ENCODE data around the gene S100A11. TPM values are rescaled to one million over a fixed set of nuclear protein-coding genes. Genes with fewer than 3 reads are reported as not detected.

S100A11 gene
- polyA plus RNA-seq, 3 donors, result 1,184 to 3,364 (median 2,621) TPM

DNA sequence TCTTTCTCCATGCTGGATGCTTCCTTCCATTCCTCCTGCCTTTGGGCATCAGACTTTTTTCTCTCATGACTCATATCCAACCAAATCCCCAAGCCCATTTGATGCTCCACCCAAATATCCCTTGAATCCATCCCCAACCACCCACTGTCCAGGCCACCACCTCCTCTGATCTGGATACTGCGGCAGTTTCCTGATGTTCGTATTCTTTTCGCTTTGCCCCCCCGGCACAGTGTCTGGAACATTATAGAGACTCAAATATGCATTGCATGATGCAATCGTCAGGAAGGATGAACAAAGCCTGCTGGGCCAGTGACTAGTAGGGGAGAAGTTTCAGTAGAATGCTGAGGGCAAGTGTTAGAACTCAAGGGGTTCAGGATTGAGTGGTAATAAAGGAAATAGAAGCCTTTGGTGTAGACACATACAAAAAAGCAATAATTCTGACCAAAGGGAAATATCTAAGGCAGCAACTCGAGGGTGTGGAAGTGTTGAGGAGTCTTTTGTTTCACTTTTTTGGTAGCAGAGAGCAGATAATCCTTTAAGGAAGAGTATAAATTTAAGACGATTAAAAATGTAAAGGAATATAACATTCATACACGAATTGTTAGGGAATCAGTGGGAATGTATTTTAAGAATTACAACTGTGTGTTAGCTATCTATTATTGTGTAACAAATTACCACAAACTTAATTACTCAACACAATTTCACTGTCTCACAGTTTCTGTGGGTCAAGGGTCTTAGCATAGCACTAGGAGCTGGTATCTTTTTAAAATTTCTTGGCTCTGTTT, 7.5 kb downstream of the S100A11 start:
- Mint-ChIP-seq H3K9me3 (peaks cover 0 to 5% (median 0%) of the 10 kb centered on the region in 7 donors), H3K36me3 (peaks cover 42 to 43% of the 10 kb centered on the region in 2 donors), H3K4me1 (peaks cover 52% of the 10 kb centered on the region), H3K27ac (peak overlapping the region; percentile 69 to 89 (median 84)), H3K4me3 (peak overlapping the region in 1 of 2 donors; percentile 40), H3K27me3 (ENCODE audit: low read depth in 3 of 3) (peaks cover 0 to 6% (median 0%) of the 10 kb centered on the region in 3 donors)
- peaks cover 38 to 39% of the 10 kb centered on the region in 2 donors for H3K36me3 ChIP-seq (replicated peaks in 1 of 2; ENCODE audit: control insufficient read depth in 1 of 2, insufficient read depth in 2 of 2, low read length in 2 of 2)
- no peaks in the 10 kb centered on the region for H3K27me3 ChIP-seq (ENCODE audit: control insufficient read depth in 2 of 2, insufficient read depth in 2 of 2, low read length in 2 of 2)
- 7% methylated on average over 4 of the region's 8 CpGs for WGBS (ENCODE audit: insufficient coverage)
- H3K79me2 ChIP-seq (ENCODE audit: insufficient read depth, low read length), result peaks cover 36% of the 10 kb centered on the region
- TF ChIP-seq, protein P1, sequence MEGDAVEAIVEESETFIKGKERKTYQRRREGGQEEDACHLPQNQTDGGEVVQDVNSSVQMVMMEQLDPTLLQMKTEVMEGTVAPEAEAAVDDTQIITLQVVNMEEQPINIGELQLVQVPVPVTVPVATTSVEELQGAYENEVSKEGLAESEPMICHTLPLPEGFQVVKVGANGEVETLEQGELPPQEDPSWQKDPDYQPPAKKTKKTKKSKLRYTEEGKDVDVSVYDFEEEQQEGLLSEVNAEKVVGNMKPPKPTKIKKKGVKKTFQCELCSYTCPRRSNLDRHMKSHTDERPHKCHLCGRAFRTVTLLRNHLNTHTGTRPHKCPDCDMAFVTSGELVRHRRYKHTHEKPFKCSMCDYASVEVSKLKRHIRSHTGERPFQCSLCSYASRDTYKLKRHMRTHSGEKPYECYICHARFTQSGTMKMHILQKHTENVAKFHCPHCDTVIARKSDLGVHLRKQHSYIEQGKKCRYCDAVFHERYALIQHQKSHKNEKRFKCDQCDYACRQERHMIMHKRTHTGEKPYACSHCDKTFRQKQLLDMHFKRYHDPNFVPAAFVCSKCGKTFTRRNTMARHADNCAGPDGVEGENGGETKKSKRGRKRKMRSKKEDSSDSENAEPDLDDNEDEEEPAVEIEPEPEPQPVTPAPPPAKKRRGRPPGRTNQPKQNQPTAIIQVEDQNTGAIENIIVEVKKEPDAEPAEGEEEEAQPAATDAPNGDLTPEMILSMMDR (IDR thresholded peaks at IDR 0.05), result no peak
- peak overlapping the region; percentile 13 for H3K4me2 ChIP-seq (replicated peaks; ENCODE audit: extremely low read depth, low read length, poor library complexity, severe bottlenecking)
- no peaks in the 10 kb centered on the region for H3K9me3 ChIP-seq (replicated peaks in 1 of 2; ENCODE audit: control insufficient read depth in 1 of 2, insufficient read depth in 1 of 2, low read length in 2 of 2)
- no peak overlapping the region for H2AFZ ChIP-seq (ENCODE audit: insufficient read depth, low read depth, low read length, poor library complexity, severe bottlenecking)
- H3K4me1 ChIP-seq (ENCODE audit: control insufficient read depth in 1 of 2, insufficient read depth in 2 of 2, low read length in 2 of 2), result peaks cover 50 to 57% of the 10 kb centered on the region in 2 donors
- peak overlapping the region in 1 of 2 donors; percentile 50 for H3K27ac ChIP-seq (ENCODE audit: low read depth in 1 of 2, low read length in 2 of 2)
- H4K20me1 ChIP-seq (ENCODE audit: insufficient read depth, low read length), result peaks cover 55% of the 10 kb centered on the region
- no peak overlapping the region for H3K9ac ChIP-seq (ENCODE audit: insufficient read depth, low read length, poor library complexity, severe bottlenecking)
- intact Hi-C loops (cut with micrococcal nuclease), result no loop called here
- DNase-seq, result peak; percentile 63 to 72 (median 67)
- peak overlapping the region in 1 of 3 experiments; percentile 33 for H3K4me3 ChIP-seq (replicated peaks in 1 of 3; ENCODE audit: low read depth in 2 of 3, low read length in 3 of 3)

DNA sequence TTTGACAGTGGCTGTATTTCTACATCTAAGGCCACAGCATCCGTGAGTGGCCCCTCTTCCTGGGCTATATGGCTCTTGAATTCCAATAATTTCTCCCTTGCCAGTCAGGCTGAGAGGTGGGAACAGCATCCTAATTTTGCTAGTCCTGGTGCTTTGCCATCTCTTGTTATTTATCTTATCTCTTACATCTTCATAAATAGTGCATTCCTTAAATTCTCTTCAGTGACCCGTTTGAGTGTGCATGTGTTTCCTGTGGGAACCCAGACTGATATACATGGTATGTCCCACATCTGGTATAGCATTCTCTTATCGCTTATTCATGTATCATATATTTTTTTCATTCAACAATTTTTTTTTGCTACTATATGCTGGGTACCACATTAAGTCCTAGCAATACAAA, 9.9 kb downstream of the S100A11 start:
- H3K27ac Mint-ChIP-seq, result no peak overlapping the region
- H4K20me1 ChIP-seq (ENCODE audit: insufficient read depth, low read length), result peaks cover 31% of the 10 kb centered on the region
- WGBS (ENCODE audit: insufficient coverage), result 67% methylated on average over 1 of the region's 3 CpGs

More for the DNA sequence above, 9.9 kb downstream of the S100A11 start:
- TF ChIP-seq, protein P1 (IDR thresholded peaks at IDR 0.05), result no peak
- Histone ChIP-seq H3K36me3 (replicated peaks in 1 of 2; ENCODE audit: control insufficient read depth in 1 of 2, insufficient read depth in 2 of 2, low read length in 2 of 2) (peaks cover 13 to 14% of the 10 kb centered on the region in 2 donors), H3K9ac (ENCODE audit: insufficient read depth, low read length, poor library complexity, severe bottlenecking) (no peak overlapping the region), H3K9me3 (replicated peaks in 1 of 2; ENCODE audit: control insufficient read depth in 1 of 2, insufficient read depth in 1 of 2, low read length in 2 of 2) (no peaks in the 10 kb centered on the region), H2AFZ (ENCODE audit: insufficient read depth, low read depth, low read length, poor library complexity, severe bottlenecking) (no peak overlapping the region), H3K4me3 (replicated peaks in 1 of 3; ENCODE audit: low read depth in 2 of 3, low read length in 3 of 3) (no peak overlapping the region), H3K27me3 (ENCODE audit: control insufficient read depth in 2 of 2, insufficient read depth in 2 of 2, low read length in 2 of 2) (no peaks in the 10 kb centered on the region), H3K4me1 (ENCODE audit: control insufficient read depth in 1 of 2, insufficient read depth in 2 of 2, low read length in 2 of 2) (peaks cover 26 to 33% of the 10 kb centered on the region in 2 donors), H3K4me2 (replicated peaks; ENCODE audit: extremely low read depth, low read length, poor library complexity, severe bottlenecking) (no peak overlapping the region), H3K27ac (ENCODE audit: low read depth in 1 of 2, low read length in 2 of 2) (no peak overlapping the region), H3K79me2 (ENCODE audit: insufficient read depth, low read length) (peaks cover 11% of the 10 kb centered on the region)
- Mint-ChIP-seq H3K4me1 (peaks cover 29% of the 10 kb centered on the region), H3K4me3 (no peak overlapping the region), H3K36me3 (peaks cover 17 to 18% of the 10 kb centered on the region in 2 donors), H3K27me3 (ENCODE audit: low read depth in 3 of 3) (peaks cover 0 to 6% (median 0%) of the 10 kb centered on the region in 3 donors), H3K9me3 (peaks cover 0 to 4% (median 0%) of the 10 kb centered on the region in 7 donors)
- no peak for DNase-seq
- intact Hi-C loops (cut with micrococcal nuclease), result no loop called here

Measured in CD14-positive monocyte (primary cell).